Measurements from ENCODE around the gene MDGA2.

- TF ChIP-seq, protein P1, sequence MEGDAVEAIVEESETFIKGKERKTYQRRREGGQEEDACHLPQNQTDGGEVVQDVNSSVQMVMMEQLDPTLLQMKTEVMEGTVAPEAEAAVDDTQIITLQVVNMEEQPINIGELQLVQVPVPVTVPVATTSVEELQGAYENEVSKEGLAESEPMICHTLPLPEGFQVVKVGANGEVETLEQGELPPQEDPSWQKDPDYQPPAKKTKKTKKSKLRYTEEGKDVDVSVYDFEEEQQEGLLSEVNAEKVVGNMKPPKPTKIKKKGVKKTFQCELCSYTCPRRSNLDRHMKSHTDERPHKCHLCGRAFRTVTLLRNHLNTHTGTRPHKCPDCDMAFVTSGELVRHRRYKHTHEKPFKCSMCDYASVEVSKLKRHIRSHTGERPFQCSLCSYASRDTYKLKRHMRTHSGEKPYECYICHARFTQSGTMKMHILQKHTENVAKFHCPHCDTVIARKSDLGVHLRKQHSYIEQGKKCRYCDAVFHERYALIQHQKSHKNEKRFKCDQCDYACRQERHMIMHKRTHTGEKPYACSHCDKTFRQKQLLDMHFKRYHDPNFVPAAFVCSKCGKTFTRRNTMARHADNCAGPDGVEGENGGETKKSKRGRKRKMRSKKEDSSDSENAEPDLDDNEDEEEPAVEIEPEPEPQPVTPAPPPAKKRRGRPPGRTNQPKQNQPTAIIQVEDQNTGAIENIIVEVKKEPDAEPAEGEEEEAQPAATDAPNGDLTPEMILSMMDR (IDR thresholded peaks at IDR 0.05): no peak
- TF ChIP-seq POLR2A (IDR thresholded peaks at IDR 0.05) (no peak), POLR2AphosphoS5 (IDR thresholded peaks at IDR 0.05) (no peak), EP300 (IDR thresholded peaks at IDR 0.05) (no peak)
Measured at GRCh38 chr14:47302121-47302520, 373.3 kb downstream of the MDGA2 start.

Data from stomach (tissue), 4 donors.